ENCODE data around the gene IRF6. TPM values are rescaled to one million over a fixed set of nuclear protein-coding genes. Genes with fewer than 3 reads are reported as not detected.
A peak's percentile ranks its signal among the peaks of the same experiment; 100 is the strongest.

Gene IRF6
- total and polyA plus RNA-seq, 12 donors = 5.4 to 60.2 (median 23.4) TPM

- no peaks in the 10 kb centered on the region for H3K9me3 ChIP-seq (replicated peaks in 1 of 3)
- DNase-seq = peak in 2 of 7 donors; percentile 26 to 27
- H3K4me1 ChIP-seq (replicated peaks in 1 of 2) = no peaks in the 10 kb centered on the region
- intact Hi-C loops (cut with DNase I) = no loop called here
- H3K27ac ChIP-seq = no peak overlapping the region
- H3K36me3 ChIP-seq (replicated peaks in 1 of 2) = no peaks in the 10 kb centered on the region
- TF ChIP-seq POLR2A (IDR thresholded peaks at IDR 0.05) (no peak), CTCF (IDR thresholded peaks at IDR 0.05) (no peak)
- no peaks in the 10 kb centered on the region for H3K27me3 ChIP-seq
- WGBS, 4 donors = 65 to 82% (median 77%) methylated on average over 4 to 5 of the region's 5 CpGs
- peak overlapping the region in 1 of 4 donors; percentile 11 for H3K4me3 ChIP-seq
Observed at GRCh38 chr1:209756615-209757445, 49.1 kb downstream of the IRF6 start.

GRCh38 chr1:209755926-209756614 is 49.9 kb downstream of the IRF6 start, which contains the start of gene TRAF3IP3:
Gene TRAF3IP3 (plus strand): TSS chr1:209756053. CDS start chr1:209760040, 3,987 bp downstream.
- Histone ChIP-seq H3K9me3 (replicated peaks in 1 of 3) (no peaks in the 10 kb centered on the region), H3K4me3 (peak within 1 kb of the TSS in 1 of 4 donors; percentile 11), H3K36me3 (replicated peaks in 1 of 2) (no peaks in the 10 kb centered on the region), H3K27me3 (no peaks in the 10 kb centered on the region), H3K27ac (peak within 1 kb of the TSS in 1 of 5 donors; percentile 29), H3K4me1 (replicated peaks in 1 of 2) (no peaks in the 10 kb centered on the region)
- intact Hi-C loops (cut with DNase I) = no loop called here
- peak in 3 of 7 donors; percentile 19 to 36 (median 32) for DNase-seq
- TF ChIP-seq POLR2A (IDR thresholded peaks at IDR 0.05) (no peak), CTCF (IDR thresholded peaks at IDR 0.05) (no peak)
- 55 to 66% (median 64%) methylated on average over 10 of the region's 10 CpGs for WGBS, 4 donors

GRCh38 chr1:209755256-209755655 is 50.7 kb downstream of the IRF6 start:
- intact Hi-C loops (cut with DNase I) = no loop called here
- H3K27ac ChIP-seq = no peak overlapping the region
- H3K27me3 ChIP-seq = no peaks in the 10 kb centered on the region
- H3K4me1 ChIP-seq (replicated peaks in 1 of 2) = no peaks in the 10 kb centered on the region
- H3K4me3 ChIP-seq = no peak overlapping the region
- TF ChIP-seq CTCF (IDR thresholded peaks at IDR 0.05) (no peak), POLR2A (IDR thresholded peaks at IDR 0.05) (no peak)
- DNase-seq = no peak
- WGBS, 4 donors = 80 to 84% (median 83%) methylated on average over 1 of the region's 1 CpG
- no peaks in the 10 kb centered on the region for H3K9me3 ChIP-seq (replicated peaks in 1 of 3)
- H3K36me3 ChIP-seq (replicated peaks in 1 of 2) = no peaks in the 10 kb centered on the region

- intact Hi-C loops (cut with DNase I) = no loop called here
- H3K4me3 ChIP-seq = no peak overlapping the region
- DNase-seq = no peak
- no peaks in the 10 kb centered on the region for H3K9me3 ChIP-seq (replicated peaks in 1 of 3)
- no peaks in the 10 kb centered on the region for H3K36me3 ChIP-seq (replicated peaks in 1 of 2)
- H3K4me1 ChIP-seq (replicated peaks in 1 of 2) = no peaks in the 10 kb centered on the region
- TF ChIP-seq POLR2A (IDR thresholded peaks at IDR 0.05) = no peak
- TF ChIP-seq CTCF (IDR thresholded peaks at IDR 0.05) = no peak
- no peaks in the 10 kb centered on the region for H3K27me3 ChIP-seq
- H3K27ac ChIP-seq = no peak overlapping the region
- WGBS, 4 donors = 80 to 97% (median 88%) methylated on average over 3 of the region's 3 CpGs
Observed at GRCh38 chr1:209752890-209753289, 53.1 kb downstream of the IRF6 start.

Measured in adrenal gland (tissue), 12 donors.